HepG2 (cell line): ENCODE data around the gene LRRN4CL. TPM values are rescaled to one million over a fixed set of nuclear protein-coding genes. Genes with fewer than 3 reads are reported as not detected.
"Not testable (repeated sequence)": the region's sequence is repeated elsewhere in the genome, so short reads cannot be mapped to it uniquely, and the experiment has no call there.

ENCODE experiments used
- ATAC-seq: fragments of 200-7000 bp; cut with Tn5 transposase; 3 replicates; pipeline ENCODE4 v1.9.1; 2020; ENCODE audit warnings: mild to moderate bottlenecking, moderate library complexity
- BruUV-seq: library from RNA; stranded (reverse); fragments of 400-500 nt; replicated peaks from 2 replicates; lab custom pipeline; 2021; lab: Mats Ljungman, UMichigan
- CTCF ChIA-PET: fragments of 300-600 bp; formaldehyde crosslinking; extraction: SDS; loops from one replicate; lab custom pipeline; 2021; ENCODE audit warnings: low total read pairs, inconsistent platforms, low intra/inter-chr PET ratio; lab: Yijun Ruan, JAX
- POLR2A ChIA-PET: fragments of 350-600 bp; sonication (Branson Sonifier 250); formaldehyde crosslinking; loops from one replicate; lab custom pipeline; 2020; ENCODE audit warnings: antibody characterized with exemption, inconsistent platforms; lab: Yijun Ruan, JAX
- DNase-seq: peaks from one replicate; pipeline ENCODE4 v3.0.0-alpha.2; 2015; ENCODE audit warnings: low spot score
- FAIRE-seq: peaks from 3 replicates; lab custom pipeline; 2011; peaks lifted over from hg19 to GRCh38; lab: Jason Lieb, UNC
- H2AFZ ChIP-seq: one replicate; pipeline ENCODE4 v1.6.1; 2011; ENCODE audit warnings: low read length, inconsistent platforms
- H3K27ac ChIP-seq: fragments of 300-600 bp; 3 replicates; pipeline ENCODE4 v1.8.0; 2011; ENCODE audit warnings: mixed run types, mild to moderate bottlenecking, mixed read lengths, low read length, inconsistent platforms; ENCODE audit not compliant: insufficient read depth; ENCODE audit errors: extremely low read length
- H3K27me3 ChIP-seq, 2 experiments: fragments of 200-600 bp in 1 of 2; 2 replicates in 1 of 2; 3 replicates in 1 of 2; pipeline versions ENCODE4 v1.6.0 to v1.8.0; 2011; ENCODE audit warnings: low read length in 2 of 2, mild to moderate bottlenecking in 2 of 2, moderate library complexity in 2 of 2, inconsistent platforms in 1 of 2; ENCODE audit not compliant: insufficient read depth in 2 of 2, control insufficient read depth in 1 of 2
- H3K36me3 ChIP-seq, 2 experiments: fragments of 200-600 bp in 1 of 2; replicated peaks in 1 of 2; 2 replicates in 1 of 2; 3 replicates in 1 of 2; pipeline versions ENCODE4 v1.5.1 to v1.8.0; 2011; ENCODE audit warnings: low read length in 2 of 2, inconsistent platforms in 1 of 2; ENCODE audit not compliant: insufficient read depth in 2 of 2, control insufficient read depth in 1 of 2
- H3K4me1 ChIP-seq: 2 replicates; pipeline ENCODE4 v1.5.1; 2012; ENCODE audit warnings: low read length, inconsistent platforms; ENCODE audit not compliant: insufficient read depth
- H3K4me2 ChIP-seq: 2 replicates; pipeline ENCODE4 v1.6.0; 2011; ENCODE audit warnings: low read depth, low read length, inconsistent platforms
- H3K4me3 ChIP-seq, 3 experiments: fragments of 200-600 bp in 1 of 3; sonication (generic), shearing (Covaris generic) in 1 of 3; replicated peaks in 1 of 3; 2 replicates each; pipeline ENCODE4 v1.5.1; 2011 to 2016; ENCODE audit warnings: low read length in 3 of 3, inconsistent platforms in 2 of 3, low read depth in 2 of 3, mild to moderate bottlenecking in 2 of 3, control low read depth in 1 of 3, mixed read lengths in 1 of 3; ENCODE audit not compliant: insufficient read depth in 1 of 3
- H3K79me2 ChIP-seq: one replicate; pipeline ENCODE4 v1.6.1; 2011; ENCODE audit warnings: low read length, inconsistent platforms; ENCODE audit not compliant: insufficient read depth
- H3K9ac ChIP-seq: 2 replicates; pipeline ENCODE4 v1.6.0; 2011; ENCODE audit warnings: mild to moderate bottlenecking, low read depth, low read length, inconsistent platforms; ENCODE audit not compliant: insufficient read depth
- H3K9me3 ChIP-seq: 2 replicates; pipeline ENCODE4 v1.5.1; 2012; ENCODE audit warnings: mild to moderate bottlenecking, low read length
- H4K20me1 ChIP-seq: 2 replicates; pipeline ENCODE4 v1.6.0; 2011; ENCODE audit warnings: inconsistent platforms, mild to moderate bottlenecking, low read length, moderate library complexity; ENCODE audit not compliant: insufficient read depth
- FOSL1 ChIP-seq: sonication (generic); formaldehyde crosslinking; IDR thresholded peaks from 2 replicates; pipeline ENCODE4 v1.9.0; 2021; ENCODE audit warnings: missing genetic modification reagents, borderline replicate concordance
- POGZ ChIP-seq: sonication (generic); formaldehyde crosslinking; IDR thresholded peaks from 2 replicates; pipeline ENCODE4 v1.4.0; 2020; ENCODE audit warnings: mild to moderate bottlenecking, missing genetic modification reagents
- SALL1 ChIP-seq: sonication (generic); formaldehyde crosslinking; IDR thresholded peaks from 2 replicates; pipeline ENCODE4 v1.8.0; 2022; ENCODE audit warnings: mild to moderate bottlenecking, missing genetic modification reagents
- SMARCC2 ChIP-seq: fragments of 450-650 bp; IDR thresholded peaks from 2 replicates; pipeline ENCODE4 v1.6.1; 2017; ENCODE audit warnings: antibody characterized with exemption, mild to moderate bottlenecking
- ZNF496 ChIP-seq: sonication (generic); formaldehyde crosslinking; IDR thresholded peaks from 2 replicates; pipeline ENCODE4 v1.8.1; 2023; ENCODE audit warnings: mild to moderate bottlenecking, moderate library complexity, missing genetic modification reagents; ENCODE audit not compliant: insufficient replicate concordance
- WGBS: methylation state at CpG from one replicate; pipeline ENCODE4 v1.1.6; 2017; ENCODE audit warnings: low lambda C conversion rate; 5-methylcytosine and 5-hydroxymethylcytosine counted together
- in situ Hi-C: cut with HindIII; loops from 2 replicates; pipeline ENCODE4 v1.10.0; 2017; ENCODE audit warnings: low pct_unique_long_range_greater_than_20kb; ENCODE audit not compliant: extremely low pct_ligation_motif_present
- intact Hi-C: fragments of 100-400 bp; cut with micrococcal nuclease; formaldehyde crosslinking; loops from one replicate; pipeline ENCODE4 v1.10.0; 2022; ENCODE audit not compliant: unreplicated experiment
- polyA plus RNA-seq, 8 experiments: library from polyadenylated mRNA; depleted of rRNA in 3 of 8; stranded (reverse) in 7 of 8; unstranded in 1 of 8; fragments of >200 nt; fragmentation: Illumina TruSeq in 4 of 8; extraction: Trizol in 4 of 8; gene quantifications; 2 replicates each; pipeline versions ENCODE4 v1.2.1 to v1.2.3, GENCODE V29; 2011 to 2016; ENCODE audit warnings: low read depth in 4 of 8, missing spikeins in 1 of 8, mixed read lengths in 1 of 8; ENCODE audit not compliant: insufficient read depth in 1 of 8
- total RNA-seq, 5 experiments: library from RNA; depleted of rRNA; stranded (reverse); fragments of >200 nt; fragmentation: Illumina TruSeq; extraction: Trizol; gene quantifications; 2 replicates each; pipeline ENCODE4 v1.2.3, GENCODE V29; 2016; ENCODE audit warnings: low read depth in 1 of 5
- TF ChIP-seq, protein P1 (sequence below): sonication (generic); formaldehyde crosslinking; IDR thresholded peaks from 2 replicates; pipeline ENCODE4 v1.5.0; 2020; ENCODE audit warnings: mild to moderate bottlenecking, missing genetic modification reagents
- TF ChIP-seq, protein P2 (sequence below): sonication (generic); formaldehyde crosslinking; IDR thresholded peaks from 2 replicates; pipeline ENCODE4 v1.4.0; 2020; ENCODE audit warnings: missing genetic modification reagents
- TF ChIP-seq, protein P3 (sequence below), 2 experiments: sonication (generic) in 1 of 2; formaldehyde crosslinking in 1 of 2; IDR thresholded peaks; 2 replicates each; pipeline versions ENCODE4 v1.4.0 to v1.6.1; 2018 to 2020; ENCODE audit warnings: missing genetic modification reagents in 2 of 2, borderline replicate concordance in 1 of 2, low read depth in 1 of 2, mild to moderate bottlenecking in 1 of 2, missing biosample characterization in 1 of 2
- TF ChIP-seq, protein P4 (sequence below): sonication (generic); formaldehyde crosslinking; IDR thresholded peaks from 2 replicates; pipeline ENCODE4 v1.4.0; 2020; ENCODE audit warnings: missing genetic modification reagents, borderline replicate concordance

LRRN4CL gene
- total and polyA plus RNA-seq, 2 of the 13 experiments (the other 11 are each of a cell fraction or from before 2014, with no cell fraction given) = 0.11 TPM; not detected in 1

GRCh38 chr11:62650283-62650682 is 39.0 kb downstream of the LRRN4CL start:
- TF ChIP-seq, protein P1, sequence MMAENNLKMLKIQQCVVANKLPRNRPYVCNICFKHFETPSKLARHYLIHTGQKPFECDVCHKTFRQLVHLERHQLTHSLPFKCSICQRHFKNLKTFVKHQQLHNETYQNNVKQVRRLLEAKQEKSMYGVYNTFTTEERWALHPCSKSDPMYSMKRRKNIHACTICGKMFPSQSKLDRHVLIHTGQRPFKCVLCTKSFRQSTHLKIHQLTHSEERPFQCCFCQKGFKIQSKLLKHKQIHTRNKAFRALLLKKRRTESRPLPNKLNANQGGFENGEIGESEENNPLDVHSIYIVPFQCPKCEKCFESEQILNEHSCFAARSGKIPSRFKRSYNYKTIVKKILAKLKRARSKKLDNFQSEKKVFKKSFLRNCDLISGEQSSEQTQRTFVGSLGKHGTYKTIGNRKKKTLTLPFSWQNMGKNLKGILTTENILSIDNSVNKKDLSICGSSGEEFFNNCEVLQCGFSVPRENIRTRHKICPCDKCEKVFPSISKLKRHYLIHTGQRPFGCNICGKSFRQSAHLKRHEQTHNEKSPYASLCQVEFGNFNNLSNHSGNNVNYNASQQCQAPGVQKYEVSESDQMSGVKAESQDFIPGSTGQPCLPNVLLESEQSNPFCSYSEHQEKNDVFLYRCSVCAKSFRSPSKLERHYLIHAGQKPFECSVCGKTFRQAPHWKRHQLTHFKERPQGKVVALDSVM (CRISPR knock-in tag) = peak; percentile 58
- TF ChIP-seq, protein P2, sequence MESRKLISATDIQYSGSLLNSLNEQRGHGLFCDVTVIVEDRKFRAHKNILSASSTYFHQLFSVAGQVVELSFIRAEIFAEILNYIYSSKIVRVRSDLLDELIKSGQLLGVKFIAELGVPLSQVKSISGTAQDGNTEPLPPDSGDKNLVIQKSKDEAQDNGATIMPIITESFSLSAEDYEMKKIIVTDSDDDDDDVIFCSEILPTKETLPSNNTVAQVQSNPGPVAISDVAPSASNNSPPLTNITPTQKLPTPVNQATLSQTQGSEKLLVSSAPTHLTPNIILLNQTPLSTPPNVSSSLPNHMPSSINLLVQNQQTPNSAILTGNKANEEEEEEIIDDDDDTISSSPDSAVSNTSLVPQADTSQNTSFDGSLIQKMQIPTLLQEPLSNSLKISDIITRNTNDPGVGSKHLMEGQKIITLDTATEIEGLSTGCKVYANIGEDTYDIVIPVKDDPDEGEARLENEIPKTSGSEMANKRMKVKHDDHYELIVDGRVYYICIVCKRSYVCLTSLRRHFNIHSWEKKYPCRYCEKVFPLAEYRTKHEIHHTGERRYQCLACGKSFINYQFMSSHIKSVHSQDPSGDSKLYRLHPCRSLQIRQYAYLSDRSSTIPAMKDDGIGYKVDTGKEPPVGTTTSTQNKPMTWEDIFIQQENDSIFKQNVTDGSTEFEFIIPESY = peak; percentile 69
- ATAC-seq, H3K9ac ChIP-seq, H3K27me3 ChIP-seq, H3K4me2 ChIP-seq, in situ Hi-C loops, H2AFZ ChIP-seq, H3K4me3 ChIP-seq, CTCF ChIA-PET, H3K9me3 ChIP-seq, H3K27ac ChIP-seq, BruUV-seq, DNase-seq, FAIRE-seq, H4K20me1 ChIP-seq: not testable (repeated sequence)
- POLR2A ChIA-PET = interaction anchor here (1.0 to 1.4 kb wide), 3 partner anchors 19 to 76 kb away, joined by 3 to 5 read pairs (median 4); partner anchors contain the start of genes EEF1G and UQCC3
- Histone ChIP-seq H3K79me2 (peaks cover 31% of the 10 kb centered on the region), H3K36me3 (peaks cover 4 to 14% of the 10 kb centered on the region in 2 experiments; a peak in 3 of 5 replicates), H3K4me1 (peaks cover 40% of the 10 kb centered on the region)
- 95% methylated on average over 12 of the region's 12 CpGs for WGBS
- intact Hi-C loops = loop anchor here (5.0 kb wide), 2 partner anchors 38 to 58 kb away; partner anchors contain the start of genes EML3, ROM1 and TUT1

DNA sequence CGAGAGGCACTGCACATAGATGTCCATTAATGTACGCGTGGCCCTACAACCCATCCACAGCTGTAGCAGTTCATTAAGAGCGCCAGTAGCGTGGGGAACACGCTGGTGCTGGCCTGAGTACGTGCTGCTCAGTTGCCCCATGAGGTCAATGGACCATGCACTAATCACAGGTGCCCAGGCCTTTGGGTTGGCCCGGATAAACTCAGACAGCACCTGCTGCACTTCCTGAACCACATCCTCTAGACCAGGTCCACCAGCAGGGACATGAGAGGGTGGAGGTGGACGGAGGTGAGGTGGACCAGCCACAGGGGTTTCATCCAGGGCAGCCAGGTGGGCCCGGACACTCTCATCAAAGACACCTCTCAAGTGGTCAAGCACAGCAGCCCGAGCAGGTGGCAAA is 39.8 kb downstream of the LRRN4CL start:
- Histone ChIP-seq H3K27me3 (no peaks in the 10 kb centered on the region), H3K27ac (no peak overlapping the region), H4K20me1 (peaks cover 8% of the 10 kb centered on the region), H3K9me3 (no peaks in the 10 kb centered on the region), H2AFZ (no peak overlapping the region), H3K4me2 (no peak overlapping the region), H3K36me3 (peaks cover 4 to 16% of the 10 kb centered on the region in 2 experiments; a peak in 3 of 5 replicates), H3K4me3 (no peak overlapping the region), H3K79me2 (peaks cover 38% of the 10 kb centered on the region), H3K9ac (no peak overlapping the region), H3K4me1 (peaks cover 43% of the 10 kb centered on the region)
- intact Hi-C loops = no loop called here
- WGBS = 94% methylated on average over 4 of the region's 11 CpGs
- ChIA-PET POLR2A (interaction anchor here (0.9 to 2.6 kb wide), 3 partner anchors 16 to 192 kb away, joined by 3 to 19 read pairs (median 5); partner anchors contain the start of genes C11orf98, CSKMT and EEF1G), CTCF (no interaction called here)
- DNase-seq (no peak), FAIRE-seq (no peak), ATAC-seq (no peak)
- in situ Hi-C loops = no loop called here
- BruUV-seq = no TSS peak
- TF ChIP-seq, protein P3, sequence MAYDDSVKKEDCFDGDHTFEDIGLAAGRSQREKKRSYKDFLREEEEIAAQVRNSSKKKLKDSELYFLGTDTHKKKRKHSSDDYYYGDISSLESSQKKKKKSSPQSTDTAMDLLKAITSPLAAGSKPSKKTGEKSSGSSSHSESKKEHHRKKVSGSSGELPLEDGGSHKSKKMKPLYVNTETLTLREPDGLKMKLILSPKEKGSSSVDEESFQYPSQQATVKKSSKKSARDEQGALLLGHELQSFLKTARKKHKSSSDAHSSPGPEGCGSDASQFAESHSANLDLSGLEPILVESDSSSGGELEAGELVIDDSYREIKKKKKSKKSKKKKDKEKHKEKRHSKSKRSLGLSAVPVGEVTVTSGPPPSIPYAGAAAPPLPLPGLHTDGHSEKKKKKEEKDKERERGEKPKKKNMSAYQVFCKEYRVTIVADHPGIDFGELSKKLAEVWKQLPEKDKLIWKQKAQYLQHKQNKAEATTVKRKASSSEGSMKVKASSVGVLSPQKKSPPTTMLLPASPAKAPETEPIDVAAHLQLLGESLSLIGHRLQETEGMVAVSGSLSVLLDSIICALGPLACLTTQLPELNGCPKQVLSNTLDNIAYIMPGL (CRISPR knock-in tag; IDR thresholded peaks at IDR 0.05; ENCODE audit: borderline replicate concordance in 1 of 2, low read depth in 1 of 2) = no peak
- TF ChIP-seq FOSL1 (CRISPR knock-in tag) = no peak
- no peak for TF ChIP-seq ZNF496 (CRISPR knock-in tag)
- no peak for TF ChIP-seq POGZ
- TF ChIP-seq SALL1 (CRISPR knock-in tag) = no peak
- no peak for TF ChIP-seq SMARCC2
- TF ChIP-seq, protein P4, sequence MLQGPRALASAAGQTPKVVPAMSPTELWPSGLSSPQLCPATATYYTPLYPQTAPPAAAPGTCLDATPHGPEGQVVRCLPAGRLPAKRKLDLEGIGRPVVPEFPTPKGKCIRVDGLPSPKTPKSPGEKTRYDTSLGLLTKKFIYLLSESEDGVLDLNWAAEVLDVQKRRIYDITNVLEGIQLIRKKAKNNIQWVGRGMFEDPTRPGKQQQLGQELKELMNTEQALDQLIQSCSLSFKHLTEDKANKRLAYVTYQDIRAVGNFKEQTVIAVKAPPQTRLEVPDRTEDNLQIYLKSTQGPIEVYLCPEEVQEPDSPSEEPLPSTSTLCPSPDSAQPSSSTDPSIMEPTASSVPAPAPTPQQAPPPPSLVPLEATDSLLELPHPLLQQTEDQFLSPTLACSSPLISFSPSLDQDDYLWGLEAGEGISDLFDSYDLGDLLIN = no peak
